Ovary (tissue), 3 donors: ENCODE results near the gene MGAT5B.

Experiments used
- EP300 ChIP-seq: sonication (generic); formaldehyde crosslinking; IDR thresholded peaks from one replicate; pipeline ENCODE4 v1.6.1; 2017; ENCODE audit warnings: antibody characterized with exemption
- POLR2A ChIP-seq: fragments of 450-650 bp; IDR thresholded peaks from one replicate; pipeline ENCODE4 v1.6.1; 2017; ENCODE audit warnings: antibody characterized with exemption, mild to moderate bottlenecking, moderate library complexity
- TF ChIP-seq, protein P1 (sequence below), 3 donors: fragments of 450-650 bp in 2 of 3; fragments of 200-600 bp in 1 of 3; IDR thresholded peaks; one replicate each; pipeline versions ENCODE4 v1.5.1 to v1.8.0; 2016 to 2022; ENCODE audit warnings: antibody characterized with exemption in 3 of 3, mild to moderate bottlenecking in 1 of 3
- donor health status: DM: no; HTN: no; CAD: no.

DNA sequence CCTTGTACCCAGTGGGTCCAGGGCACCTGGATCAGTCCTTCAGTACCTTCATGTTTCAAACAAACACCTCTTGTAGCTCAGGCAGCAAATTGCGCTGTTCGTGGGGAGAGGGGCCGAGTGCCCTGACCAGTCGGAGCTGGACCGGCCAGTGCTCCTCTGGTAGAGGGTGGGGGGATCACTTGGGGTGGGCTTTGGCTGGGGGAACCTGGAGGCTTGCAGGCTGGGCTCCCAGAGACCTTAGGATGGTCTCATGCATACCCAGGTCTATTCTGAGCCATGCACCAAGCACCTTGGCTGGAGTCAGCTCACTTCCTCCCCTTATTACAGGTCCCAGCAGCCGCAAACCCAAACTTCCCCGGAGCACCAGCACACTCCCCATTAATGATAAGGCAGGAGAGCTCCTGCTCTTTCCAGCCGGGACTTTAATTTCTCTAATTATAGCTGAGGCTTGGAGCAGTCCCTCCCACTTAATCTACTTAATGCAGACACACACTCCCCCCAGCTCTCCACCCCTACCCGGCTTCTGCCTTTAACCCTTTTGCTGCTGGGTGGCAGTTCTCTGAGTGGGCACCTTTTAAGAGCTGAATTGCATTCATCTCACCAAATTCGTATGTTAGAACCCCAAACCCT is 26.3 kb upstream of the MGAT5B start:
- TF ChIP-seq EP300 (no peak), POLR2A (no peak)
- TF ChIP-seq, protein P1, sequence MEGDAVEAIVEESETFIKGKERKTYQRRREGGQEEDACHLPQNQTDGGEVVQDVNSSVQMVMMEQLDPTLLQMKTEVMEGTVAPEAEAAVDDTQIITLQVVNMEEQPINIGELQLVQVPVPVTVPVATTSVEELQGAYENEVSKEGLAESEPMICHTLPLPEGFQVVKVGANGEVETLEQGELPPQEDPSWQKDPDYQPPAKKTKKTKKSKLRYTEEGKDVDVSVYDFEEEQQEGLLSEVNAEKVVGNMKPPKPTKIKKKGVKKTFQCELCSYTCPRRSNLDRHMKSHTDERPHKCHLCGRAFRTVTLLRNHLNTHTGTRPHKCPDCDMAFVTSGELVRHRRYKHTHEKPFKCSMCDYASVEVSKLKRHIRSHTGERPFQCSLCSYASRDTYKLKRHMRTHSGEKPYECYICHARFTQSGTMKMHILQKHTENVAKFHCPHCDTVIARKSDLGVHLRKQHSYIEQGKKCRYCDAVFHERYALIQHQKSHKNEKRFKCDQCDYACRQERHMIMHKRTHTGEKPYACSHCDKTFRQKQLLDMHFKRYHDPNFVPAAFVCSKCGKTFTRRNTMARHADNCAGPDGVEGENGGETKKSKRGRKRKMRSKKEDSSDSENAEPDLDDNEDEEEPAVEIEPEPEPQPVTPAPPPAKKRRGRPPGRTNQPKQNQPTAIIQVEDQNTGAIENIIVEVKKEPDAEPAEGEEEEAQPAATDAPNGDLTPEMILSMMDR (IDR thresholded peaks at IDR 0.05), result no peak
